Endothelial cell (in vitro differentiated cells): ENCODE data around the gene SDK2. TPM values are rescaled to one million over a fixed set of nuclear protein-coding genes. Genes with fewer than 3 reads are reported as not detected.

Experiments used
- DNase-seq: peaks from one replicate; pipeline ENCODE4 v3.0.0; 2021; ENCODE audit warnings: low spot score
- H3K27ac Mint-ChIP-seq: one replicate; pipeline ENCODE4 v1.8.0; 2021; ENCODE audit warnings: mixed read lengths, inconsistent platforms; ENCODE audit not compliant: unreplicated experiment
- H3K27me3 Mint-ChIP-seq: one replicate; pipeline ENCODE4 v1.8.0; 2021; ENCODE audit warnings: mild to moderate bottlenecking, moderate library complexity, mixed read lengths, inconsistent platforms; ENCODE audit not compliant: unreplicated experiment
- H3K36me3 Mint-ChIP-seq: one replicate; pipeline ENCODE4 v1.8.0; 2021; ENCODE audit warnings: mild to moderate bottlenecking, low read depth, mixed read lengths, inconsistent platforms; ENCODE audit not compliant: unreplicated experiment
- H3K4me1 Mint-ChIP-seq: one replicate; pipeline ENCODE4 v1.8.0; 2021; ENCODE audit warnings: mild to moderate bottlenecking, mixed read lengths, inconsistent platforms; ENCODE audit not compliant: unreplicated experiment
- H3K4me3 Mint-ChIP-seq: one replicate; pipeline ENCODE4 v1.8.0; 2021; ENCODE audit warnings: mild to moderate bottlenecking, mixed read lengths, inconsistent platforms; ENCODE audit not compliant: unreplicated experiment
- H3K9me3 Mint-ChIP-seq: one replicate; pipeline ENCODE4 v1.8.0; 2021; ENCODE audit warnings: mixed read lengths, inconsistent platforms; ENCODE audit not compliant: unreplicated experiment
- total RNA-seq: library from RNA; stranded (reverse); fragmentation: NEBNext Ultra II Directional; extraction: Animal tissue kit (Norgen Biotek cat#: 25700); gene quantifications from one replicate; pipeline ENCODE4 v1.2.1, GENCODE V29; 2021; ENCODE audit not compliant: unreplicated experiment
- TF ChIP-seq, protein P1 (sequence below): fragments of 200-600 bp; sonication (generic); IDR thresholded peaks from one replicate; pipeline ENCODE4 v1.5.0; 2021; ENCODE audit warnings: antibody characterized with exemption; ENCODE audit not compliant: unreplicated experiment

Gene SDK2
- total RNA-seq, 1 donor from 2014 or later = 2.4 TPM

GRCh38 chr17:73592079-73592415 is 52.2 kb downstream of the SDK2 start:
- no peak for DNase-seq
- Mint-ChIP-seq H3K36me3 (no peaks in the 10 kb centered on the region), H3K4me3 (no peak overlapping the region), H3K9me3 (no peaks in the 10 kb centered on the region), H3K4me1 (peaks cover 6% of the 10 kb centered on the region), H3K27me3 (peaks cover 12% of the 10 kb centered on the region), H3K27ac (no peak overlapping the region)
- TF ChIP-seq, protein P1, sequence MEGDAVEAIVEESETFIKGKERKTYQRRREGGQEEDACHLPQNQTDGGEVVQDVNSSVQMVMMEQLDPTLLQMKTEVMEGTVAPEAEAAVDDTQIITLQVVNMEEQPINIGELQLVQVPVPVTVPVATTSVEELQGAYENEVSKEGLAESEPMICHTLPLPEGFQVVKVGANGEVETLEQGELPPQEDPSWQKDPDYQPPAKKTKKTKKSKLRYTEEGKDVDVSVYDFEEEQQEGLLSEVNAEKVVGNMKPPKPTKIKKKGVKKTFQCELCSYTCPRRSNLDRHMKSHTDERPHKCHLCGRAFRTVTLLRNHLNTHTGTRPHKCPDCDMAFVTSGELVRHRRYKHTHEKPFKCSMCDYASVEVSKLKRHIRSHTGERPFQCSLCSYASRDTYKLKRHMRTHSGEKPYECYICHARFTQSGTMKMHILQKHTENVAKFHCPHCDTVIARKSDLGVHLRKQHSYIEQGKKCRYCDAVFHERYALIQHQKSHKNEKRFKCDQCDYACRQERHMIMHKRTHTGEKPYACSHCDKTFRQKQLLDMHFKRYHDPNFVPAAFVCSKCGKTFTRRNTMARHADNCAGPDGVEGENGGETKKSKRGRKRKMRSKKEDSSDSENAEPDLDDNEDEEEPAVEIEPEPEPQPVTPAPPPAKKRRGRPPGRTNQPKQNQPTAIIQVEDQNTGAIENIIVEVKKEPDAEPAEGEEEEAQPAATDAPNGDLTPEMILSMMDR = no peak

- H3K27me3 Mint-ChIP-seq = peaks cover 12% of the 10 kb centered on the region
- H3K36me3 Mint-ChIP-seq = no peaks in the 10 kb centered on the region
- H3K9me3 Mint-ChIP-seq = no peaks in the 10 kb centered on the region
- DNase-seq = no peak
- TF ChIP-seq, protein P1 = no peak
- H3K4me3 Mint-ChIP-seq = no peak overlapping the region
- peaks cover 6% of the 10 kb centered on the region for H3K4me1 Mint-ChIP-seq
- no peak overlapping the region for H3K27ac Mint-ChIP-seq
Observed at GRCh38 chr17:73591296-73592078, 52.8 kb downstream of the SDK2 start.

GRCh38 chr17:73589363-73589980 is 54.8 kb downstream of the SDK2 start:
- TF ChIP-seq, protein P1 = no peak
- Mint-ChIP-seq H3K27ac (no peak overlapping the region), H3K9me3 (no peaks in the 10 kb centered on the region), H3K4me1 (peaks cover 6% of the 10 kb centered on the region), H3K36me3 (no peaks in the 10 kb centered on the region), H3K4me3 (no peak overlapping the region), H3K27me3 (peaks cover 9% of the 10 kb centered on the region)
- DNase-seq = no peak

GRCh38 chr17:73588891-73589290 is 55.4 kb downstream of the SDK2 start:
- no peak overlapping the region for H3K27ac Mint-ChIP-seq
- H3K4me3 Mint-ChIP-seq = no peak overlapping the region
- H3K36me3 Mint-ChIP-seq = no peaks in the 10 kb centered on the region
- H3K9me3 Mint-ChIP-seq = no peaks in the 10 kb centered on the region
- H3K27me3 Mint-ChIP-seq = peaks cover 7% of the 10 kb centered on the region
- TF ChIP-seq, protein P1 = no peak
- H3K4me1 Mint-ChIP-seq = peaks cover 6% of the 10 kb centered on the region
- DNase-seq = no peak

- peaks cover 6% of the 10 kb centered on the region for H3K4me1 Mint-ChIP-seq
- no peak overlapping the region for H3K27ac Mint-ChIP-seq
- H3K36me3 Mint-ChIP-seq = no peaks in the 10 kb centered on the region
- no peak overlapping the region for H3K4me3 Mint-ChIP-seq
- TF ChIP-seq, protein P1 = no peak
- no peak for DNase-seq
- H3K27me3 Mint-ChIP-seq = peaks cover 6% of the 10 kb centered on the region
- no peaks in the 10 kb centered on the region for H3K9me3 Mint-ChIP-seq
Observed at GRCh38 chr17:73588301-73588846, 55.9 kb downstream of the SDK2 start.
